Kidney (tissue), 14 donors: Measurements from ENCODE around the gene RPS27L. TPM values are rescaled to one million over a fixed set of nuclear protein-coding genes. Genes with fewer than 3 reads are reported as not detected.

Experiments
- DNase-seq, 5 donors: peaks; one replicate each; pipeline ENCODE4 v3.0.0-alpha.2; 2013 to 2020
- FAIRE-seq: peaks from 2 replicates; lab custom pipeline; 2012; peaks lifted over from hg19 to GRCh38; lab: Jason Lieb, UNC
- H3K27ac ChIP-seq, 2 donors: one replicate each; pipeline ENCODE4 v1.7.0; 2013; ENCODE audit warnings: low read depth in 2 of 2, low read length in 2 of 2, inconsistent platforms in 1 of 2
- H3K27me3 ChIP-seq: one replicate; pipeline ENCODE4 v1.7.1; 2013; ENCODE audit warnings: low read length, inconsistent platforms; ENCODE audit not compliant: control insufficient read depth, insufficient read depth
- H3K36me3 ChIP-seq, 3 donors: one replicate each; pipeline versions ENCODE4 v1.7.0 to v1.7.1; 2013; ENCODE audit warnings: low read length in 3 of 3, control low read depth in 1 of 3, inconsistent platforms in 1 of 3; ENCODE audit not compliant: insufficient read depth in 3 of 3, control insufficient read depth in 2 of 3
- H3K4me1 ChIP-seq, 3 donors: one replicate each; pipeline versions ENCODE4 v1.7.0 to v1.7.1; 2013; ENCODE audit warnings: low read length in 3 of 3, inconsistent platforms in 1 of 3, low read depth in 1 of 3; ENCODE audit not compliant: control insufficient read depth in 2 of 3, insufficient read depth in 2 of 3
- H3K4me3 ChIP-seq, 3 donors: one replicate each; pipeline versions ENCODE4 v1.7.0 to v1.8.1; 2013; ENCODE audit warnings: low read length in 3 of 3, control low read depth in 1 of 3, inconsistent platforms in 1 of 3
- H3K9ac ChIP-seq, 3 donors: one replicate each; pipeline versions ENCODE4 v1.7.0 to v1.7.1; 2013; ENCODE audit warnings: low read length in 3 of 3, control low read depth in 1 of 3, inconsistent platforms in 1 of 3
- H3K9me3 ChIP-seq, 3 donors: one replicate each; pipeline versions ENCODE4 v1.7.0 to v1.7.1; 2013; ENCODE audit warnings: low read length in 3 of 3, control low read depth in 1 of 3, inconsistent platforms in 1 of 3; ENCODE audit not compliant: control insufficient read depth in 2 of 3, insufficient read depth in 1 of 3
- intact Hi-C: fragments of 100-400 bp; cut with DNase I; formaldehyde crosslinking; loops from one replicate; pipeline ENCODE4 v1.11.1; 2022
- polyA plus RNA-seq: library from polyadenylated mRNA; stranded (reverse); fragments of 350-450 nt; fragmentation: Illumina TruSeq; extraction: RNeasy Lipid Tissue Mini Kit (QIAGEN cat#74804); gene quantifications from one replicate; pipeline ENCODE4 v1.2.3, GENCODE V29; 2014; ENCODE audit warnings: low read depth, low replicate concordance; ENCODE audit not compliant: insufficient read depth
- total RNA-seq: library from RNA; stranded (reverse); fragmentation: NEBNext Ultra II Directional; extraction: Animal tissue kit (Norgen Biotek cat#: 25700); gene quantifications from one replicate; pipeline ENCODE4 v1.2.1, GENCODE V29; 2021
- TF ChIP-seq, protein P1 (sequence below): IDR thresholded peaks from 3 replicates; pipeline ENCODE4 v1.5.1; 2012; ENCODE audit warnings: mild to moderate bottlenecking, moderate library complexity, borderline replicate concordance; ENCODE audit not compliant: insufficient read depth; ENCODE audit errors: extremely low read depth
- donor health status: control.
- donor health status: control.
- donor health status: control.
- donor health status: control.
- donor health status: control.
- donor health status: DM: yes; HTN: yes; CAD: no.
- donor health status: Normal renal cell carcinoma (clear cell type).

The RPS27L gene
- total and polyA plus RNA-seq, 2 donors from 2014 or later = 120 to 372 TPM

DNA sequence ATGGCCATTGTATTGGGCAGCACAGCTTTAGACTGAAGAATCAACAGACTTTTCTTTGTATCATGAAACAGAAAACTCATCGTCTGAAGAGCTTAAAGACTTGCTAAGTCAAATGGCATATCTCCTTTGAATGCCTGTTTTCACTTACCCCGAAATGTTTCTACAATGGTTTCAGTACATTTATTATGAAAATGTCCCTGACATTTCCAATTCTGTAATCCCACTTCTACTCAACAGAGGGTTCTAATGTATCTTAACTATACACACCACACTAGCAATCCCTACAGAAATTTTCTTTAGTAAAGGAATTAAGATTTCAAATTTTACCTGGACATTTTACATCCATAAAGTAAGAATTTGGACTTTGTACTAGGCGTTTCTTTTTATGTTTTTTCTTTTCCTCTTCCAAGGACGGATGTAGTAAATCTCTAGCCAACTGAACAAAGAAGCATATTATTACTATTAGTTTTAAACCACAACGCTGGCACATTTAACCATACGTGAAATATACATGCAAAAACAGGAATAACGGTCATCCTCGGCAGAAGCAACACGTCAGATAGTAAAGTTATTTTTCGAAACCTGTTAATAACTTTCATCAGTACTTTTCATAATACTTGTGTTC, 1.1 kb downstream of the RPS27L start:
- TF ChIP-seq, protein P1, sequence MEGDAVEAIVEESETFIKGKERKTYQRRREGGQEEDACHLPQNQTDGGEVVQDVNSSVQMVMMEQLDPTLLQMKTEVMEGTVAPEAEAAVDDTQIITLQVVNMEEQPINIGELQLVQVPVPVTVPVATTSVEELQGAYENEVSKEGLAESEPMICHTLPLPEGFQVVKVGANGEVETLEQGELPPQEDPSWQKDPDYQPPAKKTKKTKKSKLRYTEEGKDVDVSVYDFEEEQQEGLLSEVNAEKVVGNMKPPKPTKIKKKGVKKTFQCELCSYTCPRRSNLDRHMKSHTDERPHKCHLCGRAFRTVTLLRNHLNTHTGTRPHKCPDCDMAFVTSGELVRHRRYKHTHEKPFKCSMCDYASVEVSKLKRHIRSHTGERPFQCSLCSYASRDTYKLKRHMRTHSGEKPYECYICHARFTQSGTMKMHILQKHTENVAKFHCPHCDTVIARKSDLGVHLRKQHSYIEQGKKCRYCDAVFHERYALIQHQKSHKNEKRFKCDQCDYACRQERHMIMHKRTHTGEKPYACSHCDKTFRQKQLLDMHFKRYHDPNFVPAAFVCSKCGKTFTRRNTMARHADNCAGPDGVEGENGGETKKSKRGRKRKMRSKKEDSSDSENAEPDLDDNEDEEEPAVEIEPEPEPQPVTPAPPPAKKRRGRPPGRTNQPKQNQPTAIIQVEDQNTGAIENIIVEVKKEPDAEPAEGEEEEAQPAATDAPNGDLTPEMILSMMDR = no peak
- DNase-seq (peak in 2 of 5 donors; percentile 28 to 37), FAIRE-seq (no peak)
- Histone ChIP-seq H3K9ac (peak overlapping the region; percentile 84 to 95 (median 90)), H3K27me3 (no peaks in the 10 kb centered on the region), H3K27ac (peak overlapping the region; percentile 94 to 98), H3K4me1 (peaks cover 0 to 3% (median 2%) of the 10 kb centered on the region in 3 donors), H3K36me3 (peaks cover 2 to 12% (median 4%) of the 10 kb centered on the region in 3 donors), H3K4me3 (peak overlapping the region; percentile 85 to 93 (median 93)), H3K9me3 (no peaks in the 10 kb centered on the region)
- intact Hi-C loops = no loop called here

DNA sequence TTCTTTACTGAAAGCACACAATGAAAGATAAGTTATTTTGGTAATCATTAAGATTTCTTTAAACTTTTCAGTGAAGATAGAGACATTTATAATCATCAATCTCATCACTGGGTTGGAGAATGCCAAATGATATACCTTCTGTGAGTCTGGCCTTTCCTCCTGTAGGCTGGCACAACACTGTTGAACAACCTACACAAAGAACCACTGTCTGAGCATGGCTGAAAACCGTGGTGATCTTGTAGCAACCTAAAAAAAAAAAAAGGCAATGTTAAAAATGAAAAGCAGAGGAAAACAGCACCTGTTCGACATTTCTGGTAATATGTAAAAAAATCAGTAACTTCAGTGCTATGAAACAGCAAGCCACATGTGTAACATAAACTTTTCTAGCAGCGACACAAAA, 1.8 kb downstream of the RPS27L start:
- Histone ChIP-seq H3K27ac (no peak overlapping the region), H3K4me1 (peaks cover 0 to 3% (median 2%) of the 10 kb centered on the region in 3 donors), H3K4me3 (peak overlapping the region in 1 of 3 donors; percentile 30), H3K27me3 (no peaks in the 10 kb centered on the region), H3K9me3 (no peaks in the 10 kb centered on the region), H3K9ac (peak overlapping the region in 1 of 3 donors; percentile 10), H3K36me3 (peaks cover 2 to 12% (median 4%) of the 10 kb centered on the region in 3 donors)
- FAIRE-seq = no peak
- intact Hi-C loops = no loop called here
- DNase-seq = no peak
- TF ChIP-seq, protein P1 = no peak

DNA sequence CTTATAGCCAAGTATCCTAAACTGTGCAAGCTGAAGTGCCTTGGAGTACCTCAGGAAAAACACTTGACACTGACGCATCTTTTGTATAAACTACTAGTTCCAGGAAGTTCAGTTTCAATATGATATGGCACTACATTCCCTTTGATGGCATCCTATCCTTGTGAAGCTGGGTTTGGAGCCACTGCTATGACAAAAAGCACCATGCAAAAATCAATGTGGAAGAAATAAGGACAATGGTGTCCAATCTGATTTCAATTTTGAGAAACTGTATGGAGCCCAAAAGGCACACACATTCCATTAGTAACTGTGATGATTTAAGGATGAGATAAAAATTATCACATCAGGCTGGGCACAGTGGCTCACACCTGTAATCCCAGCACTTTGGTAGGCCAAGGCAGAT, 5.6 kb downstream of the RPS27L start:
- peaks cover 2 to 18% (median 4%) of the 10 kb centered on the region in 3 donors for H3K36me3 ChIP-seq
- intact Hi-C loops = no loop called here

More for the DNA sequence above, 5.6 kb downstream of the RPS27L start:
- TF ChIP-seq, protein P1 = no peak
- no peak for FAIRE-seq
- H3K27ac ChIP-seq = no peak overlapping the region
- peaks cover 0 to 3% (median 2%) of the 10 kb centered on the region in 3 donors for H3K4me1 ChIP-seq
- H3K9ac ChIP-seq = no peak overlapping the region
- DNase-seq = no peak
- H3K9me3 ChIP-seq = no peaks in the 10 kb centered on the region
- H3K27me3 ChIP-seq = no peaks in the 10 kb centered on the region
- H3K4me3 ChIP-seq = no peak overlapping the region
